HG02763 (cell line): Measurements from ENCODE around the gene MYLK.
"Not testable (repeated sequence)": the region's sequence is repeated elsewhere in the genome, so short reads cannot be mapped to it uniquely, and the experiment has no call there.

Experiments
- ATAC-seq: cut with Tn5 transposase; IDR thresholded peaks from one replicate; pipeline ENCODE4 v1.9.1; 2021; ENCODE audit warnings: mild to moderate bottlenecking, moderate library complexity; ENCODE audit not compliant: unreplicated experiment

Gene MYLK

GRCh38 chr3:123725652-123726400 lies 158.3 kb downstream of the MYLK start:
- ATAC-seq = no peak

GRCh38 chr3:123724306-123724705 lies 159.8 kb downstream of the MYLK start:
- ATAC-seq = no peak

DNA sequence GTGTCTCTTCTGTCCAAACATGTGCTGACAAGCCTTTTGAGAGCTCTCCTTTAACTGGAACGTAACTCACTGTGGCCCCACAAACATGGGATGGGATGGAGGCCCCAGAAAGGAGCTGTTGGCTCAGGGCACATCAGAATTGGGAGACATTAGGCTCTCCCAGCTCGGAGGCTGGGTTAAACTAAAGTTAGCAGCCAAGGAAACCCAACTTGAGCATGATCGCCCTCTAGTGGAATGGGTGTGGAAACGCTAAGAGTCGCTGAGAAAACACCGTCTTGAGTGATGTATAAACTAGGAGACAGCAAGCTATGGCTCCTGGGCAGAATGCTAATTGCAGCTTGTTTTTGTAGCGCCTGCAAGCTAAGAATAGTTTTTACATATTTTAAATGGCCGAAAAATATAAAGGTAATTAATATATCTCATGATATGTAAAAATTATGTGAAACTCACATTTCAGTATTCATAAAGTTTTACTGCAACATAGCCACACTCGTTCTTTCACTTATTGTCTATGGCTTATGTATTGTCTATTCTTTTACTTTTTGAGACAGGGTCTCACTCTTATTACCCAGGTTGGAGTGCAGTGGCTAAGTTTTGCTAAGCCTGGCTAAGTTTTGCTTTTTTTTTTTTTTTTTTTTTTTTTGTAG lies 160.5 kb downstream of the MYLK start:
- no peak for ATAC-seq

DNA sequence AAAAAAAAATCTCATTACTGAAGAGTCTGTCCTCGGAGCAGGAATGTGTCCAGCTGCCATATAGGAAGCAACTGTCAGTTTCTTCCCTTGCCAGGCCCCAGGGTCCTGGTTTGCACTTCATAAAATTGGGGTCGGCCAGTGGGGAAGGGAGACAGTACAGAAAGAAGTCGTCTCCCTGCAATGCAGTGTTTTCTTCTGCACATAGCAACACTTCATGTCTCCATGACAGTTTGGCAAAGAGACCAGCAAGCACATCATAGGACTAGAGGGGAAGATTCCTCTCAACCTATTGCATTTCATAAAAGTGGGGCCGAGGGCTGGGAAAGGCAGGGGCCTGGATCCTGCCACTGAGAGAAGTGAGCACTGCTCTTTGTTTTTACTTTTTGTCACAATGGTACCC lies 161.1 kb downstream of the MYLK start:
- ATAC-seq = no peak

DNA sequence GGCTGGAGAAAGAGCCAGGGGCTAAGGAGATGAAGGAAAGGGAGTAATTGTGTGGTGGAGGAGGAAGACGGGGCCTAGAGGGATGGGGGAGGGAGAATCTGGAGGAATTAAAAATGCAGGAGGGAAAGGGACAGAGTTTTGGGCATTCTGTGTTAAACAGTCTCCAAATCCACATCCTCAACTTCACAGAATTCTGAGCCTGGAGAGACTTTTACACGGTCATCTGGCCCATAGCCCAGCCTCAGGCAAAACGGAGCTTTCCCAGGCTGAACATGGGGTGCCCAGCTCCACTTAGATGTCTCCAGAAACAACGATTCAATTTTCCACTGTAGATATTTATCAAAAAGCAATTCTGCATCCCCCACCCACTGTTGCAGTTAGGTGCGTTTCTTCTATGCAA lies 161.7 kb downstream of the MYLK start:
- ATAC-seq = no peak

GRCh38 chr3:123722021-123722420 lies 162.1 kb downstream of the MYLK start:
- no peak for ATAC-seq

GRCh38 chr3:123721095-123721689 lies 162.9 kb downstream of the MYLK start:
- not testable (repeated sequence) for ATAC-seq

DNA sequence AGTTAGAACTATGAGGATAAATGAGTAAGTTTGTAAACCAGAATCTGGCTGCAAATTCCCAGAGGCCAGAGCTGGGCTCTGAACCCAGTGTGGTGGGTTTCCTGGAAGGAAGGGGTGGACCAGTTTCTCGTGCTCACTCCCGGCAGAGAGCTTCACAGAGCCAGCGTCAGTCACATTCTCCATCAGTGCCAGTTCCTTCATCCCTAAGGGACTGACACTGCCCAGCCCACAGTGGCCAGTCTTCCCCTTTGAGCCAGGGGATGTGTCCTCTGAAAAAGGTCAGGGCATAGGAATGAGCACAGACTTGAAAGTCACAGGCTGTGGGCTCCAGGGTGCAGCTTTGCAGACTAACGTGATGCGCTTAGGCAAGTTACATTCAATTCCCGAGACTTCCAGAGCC lies 163.5 kb downstream of the MYLK start:
- no peak for ATAC-seq

GRCh38 chr3:123719862-123720453 lies 164.2 kb downstream of the MYLK start:
- no peak for ATAC-seq

GRCh38 chr3:123719061-123719756 lies 164.9 kb downstream of the MYLK start:
- ATAC-seq = not testable (repeated sequence)

- ATAC-seq = no peak
These were observed 166.0 kb downstream of the MYLK start for GRCh38 chr3:123718108-123718507.

GRCh38 chr3:123717451-123717850 lies 166.7 kb downstream of the MYLK start:
- not testable (repeated sequence) for ATAC-seq

DNA sequence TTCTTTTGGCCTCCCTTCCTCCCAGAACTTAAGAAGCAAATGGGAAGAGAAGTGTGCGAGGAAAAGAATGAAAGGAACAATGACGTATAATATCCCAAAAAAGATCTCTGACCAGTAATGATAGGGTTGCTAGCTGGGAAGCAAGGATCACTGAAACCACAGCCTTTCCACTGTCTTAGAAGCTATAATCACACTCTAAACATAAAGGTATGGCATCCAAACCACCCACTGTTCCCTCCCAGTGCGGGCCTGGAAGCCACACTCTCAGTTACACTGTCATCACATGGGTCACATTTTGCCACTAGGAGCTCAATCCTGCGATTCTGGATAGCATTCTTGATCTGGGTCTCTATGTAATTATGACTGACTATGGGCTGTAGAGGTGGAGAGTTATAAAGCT lies 167.7 kb downstream of the MYLK start:
- ATAC-seq = no peak

DNA sequence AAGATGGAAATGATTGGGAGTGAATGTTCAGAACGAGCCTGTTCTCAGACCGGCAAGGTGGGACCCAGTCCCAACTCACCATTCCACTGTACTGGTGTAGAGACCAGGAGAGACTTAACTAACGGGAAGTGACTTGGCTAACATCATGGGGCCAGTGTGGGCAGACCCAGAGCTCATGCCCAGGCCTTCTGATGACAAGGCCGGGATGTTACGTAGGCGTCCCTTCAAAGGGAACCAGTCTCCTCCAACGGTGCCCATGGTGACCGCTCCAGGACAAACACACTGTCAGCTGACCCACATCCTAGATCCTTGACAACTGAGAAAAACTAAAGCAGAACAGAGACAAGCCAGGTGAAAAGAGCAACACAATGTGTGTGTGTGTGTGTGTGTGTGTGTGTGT lies 170.9 kb downstream of the MYLK start:
- ATAC-seq = no peak

DNA sequence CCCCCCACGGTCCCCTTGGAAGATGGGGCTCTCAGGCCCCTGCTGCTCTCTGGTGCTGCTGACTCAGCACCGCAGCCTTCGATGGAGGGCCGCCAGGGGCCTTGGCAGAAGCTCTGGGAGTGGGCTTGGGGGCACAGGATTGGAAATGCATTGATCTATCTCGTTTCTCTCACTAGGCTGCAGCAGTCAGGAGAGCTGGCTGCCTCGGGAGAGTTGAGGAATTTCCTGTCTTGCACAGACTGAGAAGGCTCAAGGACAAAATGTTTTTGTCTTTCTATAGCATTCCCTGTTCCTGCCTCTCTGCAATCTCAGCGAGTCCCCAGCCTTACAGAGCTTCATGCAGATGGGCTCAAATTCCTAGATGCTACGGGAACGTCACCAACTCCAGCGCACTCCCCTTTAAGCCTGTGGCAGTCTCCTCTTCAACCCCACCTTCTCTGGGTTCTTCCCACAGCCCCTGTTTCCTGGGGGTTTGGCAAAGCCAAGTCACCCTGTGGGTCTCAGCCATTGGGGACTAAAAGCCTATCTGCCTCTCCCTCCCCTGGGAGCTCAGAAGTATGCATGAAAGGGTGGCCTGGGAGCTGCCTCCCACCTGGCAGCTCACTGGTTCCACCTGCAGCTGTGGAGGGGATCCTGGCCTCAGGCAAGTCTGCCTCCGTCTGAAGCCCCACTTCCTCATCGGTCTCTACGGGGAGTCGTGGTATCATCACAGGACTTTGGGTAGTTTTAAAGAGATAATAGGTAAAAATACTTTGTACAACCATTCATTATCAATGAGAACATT lies 171.9 kb downstream of the MYLK start:
- no peak for ATAC-seq

GRCh38 chr3:123711356-123711755 lies 172.8 kb downstream of the MYLK start:
- no peak for ATAC-seq

DNA sequence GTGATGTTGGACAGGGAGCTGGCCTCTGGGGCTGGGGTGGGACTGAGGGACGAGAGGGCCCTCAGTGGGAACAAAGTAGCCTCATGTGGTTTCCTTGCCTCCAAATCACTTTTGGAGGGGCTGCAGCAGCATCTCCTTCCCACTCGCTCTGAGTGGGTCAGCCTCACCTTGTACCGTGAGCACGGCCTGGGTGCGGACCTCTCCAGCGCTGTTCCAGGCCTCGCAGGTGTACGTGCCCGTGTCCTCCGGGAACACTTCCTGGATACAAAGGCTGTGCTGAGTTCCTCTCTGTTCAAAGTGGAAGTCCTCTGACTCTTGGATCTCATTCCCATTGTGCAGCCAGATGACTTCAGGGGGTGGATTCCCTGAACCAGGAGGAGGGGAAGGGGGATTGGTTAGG lies 175.6 kb downstream of the MYLK start:
- no peak for ATAC-seq

DNA sequence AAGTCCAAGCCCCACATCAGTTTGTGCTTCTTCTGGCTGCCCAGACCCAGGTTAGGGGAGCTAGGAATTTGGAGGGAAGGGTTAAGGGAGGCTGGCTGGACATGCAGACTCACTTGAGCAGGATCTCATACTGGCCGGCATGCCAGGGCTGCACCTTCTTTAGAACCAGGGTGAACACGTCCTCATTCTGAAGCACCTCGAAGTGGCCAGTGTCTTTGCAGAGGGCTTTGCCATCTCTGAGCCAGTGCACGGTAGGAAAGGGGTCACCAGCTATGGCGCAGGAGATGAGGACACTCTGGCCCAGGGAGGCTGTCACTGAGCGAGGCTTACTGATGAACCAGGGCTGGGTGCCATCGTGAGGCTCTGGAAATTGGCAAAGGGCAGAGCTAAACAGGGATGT lies 176.5 kb downstream of the MYLK start:
- not testable (repeated sequence) for ATAC-seq

DNA sequence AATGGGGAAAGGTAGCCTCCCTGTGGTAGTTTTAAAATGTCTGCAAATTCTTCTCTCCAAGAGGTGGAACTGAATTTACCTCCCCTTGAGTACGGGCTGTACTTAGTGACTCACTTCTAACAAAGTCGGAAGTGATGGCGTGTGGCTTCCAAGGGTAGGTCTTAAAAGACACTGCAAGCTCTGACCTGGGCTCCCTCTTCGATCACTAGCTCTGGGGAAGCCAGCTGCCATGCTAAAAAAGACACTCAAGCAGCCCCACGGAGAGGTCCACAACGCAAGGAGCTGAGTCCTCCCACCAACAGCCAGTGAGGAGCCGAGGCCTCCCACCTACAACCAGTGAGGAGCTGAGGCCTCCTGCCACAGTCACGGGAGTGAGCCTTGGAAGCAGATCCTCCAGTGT lies 177.3 kb downstream of the MYLK start:
- ATAC-seq = no peak

DNA sequence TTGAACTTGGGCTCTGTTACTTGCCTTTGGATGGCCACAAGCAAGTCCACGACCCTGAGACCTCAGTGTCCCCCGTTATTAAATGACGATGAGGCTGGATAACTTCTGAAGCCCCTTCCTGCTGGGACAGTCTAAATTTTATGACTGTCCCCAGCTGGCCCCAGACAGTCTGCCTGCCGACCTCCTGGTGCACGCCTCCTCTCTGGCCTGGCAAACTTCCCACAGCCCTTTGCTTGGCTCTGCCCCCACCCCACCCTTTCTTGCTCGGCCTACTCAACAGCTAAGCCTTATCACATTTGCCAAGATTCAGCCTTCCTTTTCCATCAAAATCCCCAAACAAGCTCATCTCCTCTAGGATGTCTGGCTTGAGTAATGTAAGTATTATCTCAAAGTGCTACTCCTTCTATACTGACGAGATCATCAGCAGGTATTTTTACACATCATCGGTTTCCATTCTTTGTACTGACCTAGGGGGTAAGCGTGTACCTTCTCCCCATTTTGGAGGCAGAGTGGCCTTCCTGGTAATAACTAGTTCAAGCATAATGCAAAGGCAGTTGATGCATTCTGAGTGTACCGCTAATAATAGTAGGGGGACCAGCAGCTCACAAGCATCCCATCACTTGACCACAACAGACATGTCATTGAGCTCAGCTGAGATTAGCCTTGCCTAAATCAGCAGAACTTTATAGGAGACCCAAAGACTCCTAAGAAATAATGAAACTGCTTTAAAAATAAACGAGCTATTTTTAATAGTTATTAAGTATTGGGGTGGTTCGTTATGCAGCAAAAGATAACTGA lies 178.4 kb downstream of the MYLK start:
- no peak for ATAC-seq
